HG03066 (cell line): ENCODE data around the gene ATP6V0A1.
"Not testable (repeated sequence)": the region's sequence is repeated elsewhere in the genome, so short reads cannot be mapped to it uniquely, and the experiment has no call there.

Source experiments
- ATAC-seq: cut with Tn5 transposase; IDR thresholded peaks from one replicate; pipeline ENCODE4 v1.9.1; 2021; ENCODE audit warnings: low read depth; ENCODE audit not compliant: unreplicated experiment

ATP6V0A1 gene

GRCh38 chr17:42431758-42432161 lies 26.9 kb upstream of the ATP6V0A1 start:
- ATAC-seq: no peak

DNA sequence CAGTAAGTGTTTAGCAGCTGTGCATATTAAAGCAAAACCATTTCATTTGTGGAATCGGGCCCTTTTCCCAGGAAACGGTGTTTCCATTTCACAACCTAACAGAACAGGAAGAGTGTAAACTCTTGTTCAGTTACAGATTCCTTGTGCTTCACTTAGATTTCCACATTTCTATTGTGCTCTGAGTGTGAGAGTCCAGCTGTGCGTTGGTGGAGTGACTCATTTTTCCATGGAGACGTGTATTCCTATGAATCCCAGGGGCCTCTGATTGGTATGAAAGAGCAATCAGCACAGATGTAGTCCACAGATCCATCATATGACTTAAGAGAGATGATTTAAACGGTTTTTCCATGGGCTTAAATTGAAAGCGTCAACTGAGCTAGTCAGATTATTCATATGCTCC lies 22.3 kb upstream of the ATP6V0A1 start:
- no peak for ATAC-seq

DNA sequence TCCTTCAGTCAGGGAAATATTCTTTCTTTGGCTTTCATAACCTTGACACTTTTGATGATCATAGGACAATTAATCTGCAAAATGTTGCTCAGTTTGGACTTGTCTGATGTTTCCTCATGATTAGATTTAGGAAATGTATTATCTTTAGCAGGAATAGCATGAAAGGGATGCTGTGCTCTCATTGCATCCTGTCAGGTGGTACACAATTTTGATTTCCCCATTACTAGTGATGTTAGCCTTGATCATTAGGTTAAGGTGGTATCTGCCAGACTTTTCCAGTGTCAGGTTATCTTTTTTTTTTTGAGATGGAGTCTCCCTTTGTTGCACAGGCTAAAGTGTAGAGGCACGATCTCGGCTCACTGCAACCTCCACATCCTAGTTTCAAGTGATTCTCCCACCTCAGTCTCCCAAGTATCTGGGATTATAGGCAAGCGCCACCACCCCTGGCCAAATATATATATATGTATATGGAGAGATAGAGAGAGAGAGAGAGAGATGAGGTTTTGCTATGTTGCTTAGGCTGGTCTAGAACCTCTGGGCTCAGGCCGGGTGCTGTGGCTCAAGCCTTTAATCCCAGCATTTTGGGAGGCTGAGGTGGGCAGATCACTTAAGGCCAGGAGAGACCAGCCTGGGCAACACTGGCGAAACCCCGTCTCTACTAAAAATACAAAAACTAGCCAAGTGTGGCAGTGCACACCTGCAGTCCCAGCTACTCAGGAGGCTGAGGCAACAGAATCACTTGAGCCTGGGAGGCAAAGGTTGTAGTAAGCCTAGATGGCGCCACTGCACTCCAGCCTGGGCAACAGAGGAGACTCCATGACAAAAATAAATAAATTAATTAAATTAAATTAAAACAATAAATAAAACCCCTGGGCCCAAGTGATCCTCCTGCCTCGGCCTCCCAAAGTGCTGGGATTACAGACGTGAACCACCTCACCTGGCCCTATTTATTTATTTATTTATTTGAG lies 19.8 kb upstream of the ATP6V0A1 start:
- ATAC-seq: no peak

GRCh38 chr17:42441371-42442195 lies 17.1 kb upstream of the ATP6V0A1 start:
- ATAC-seq: no peak

GRCh38 chr17:42442196-42442565 lies 16.5 kb upstream of the ATP6V0A1 start:
- ATAC-seq: no peak

DNA sequence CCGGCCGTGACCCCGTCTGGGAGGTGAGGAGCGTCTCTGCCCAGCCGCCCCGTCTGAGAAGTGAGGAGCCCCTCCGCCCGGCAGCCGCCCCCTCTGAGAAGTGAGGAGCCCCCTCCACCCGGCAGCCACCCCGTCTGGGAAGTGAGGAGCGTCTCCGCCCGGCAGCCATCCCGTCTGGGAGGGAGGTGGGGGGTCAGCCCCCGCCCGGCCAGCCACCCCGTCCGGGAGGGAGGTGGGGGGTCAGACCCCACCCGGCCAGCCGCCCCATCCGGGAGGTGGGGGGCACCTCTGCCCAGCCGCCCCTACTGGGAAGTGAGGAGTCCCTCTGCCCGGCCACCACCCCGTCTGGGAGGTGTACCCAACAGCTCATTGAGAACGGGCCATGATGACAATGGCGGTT lies 9.5 kb upstream of the ATP6V0A1 start:
- ATAC-seq: not testable (repeated sequence)

DNA sequence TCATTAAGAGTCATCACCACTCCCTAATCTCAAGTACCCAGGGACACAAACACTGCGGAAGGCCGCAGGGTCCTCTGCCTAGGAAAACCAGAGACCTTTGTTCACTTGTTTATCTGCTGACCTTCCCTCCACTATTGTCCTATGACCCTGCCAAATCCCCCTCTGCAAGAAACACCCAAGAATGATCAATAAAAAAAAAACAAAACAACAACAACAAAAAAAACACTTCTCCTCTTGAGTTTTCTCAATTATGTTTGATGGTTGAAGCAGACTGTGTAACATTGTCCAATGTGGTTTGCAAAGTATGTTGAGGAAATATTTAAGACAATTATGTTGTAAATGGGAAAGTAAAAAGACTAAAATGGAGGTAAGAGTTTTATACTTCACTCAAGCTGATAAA lies 8.8 kb upstream of the ATP6V0A1 start:
- ATAC-seq: not testable (repeated sequence)

DNA sequence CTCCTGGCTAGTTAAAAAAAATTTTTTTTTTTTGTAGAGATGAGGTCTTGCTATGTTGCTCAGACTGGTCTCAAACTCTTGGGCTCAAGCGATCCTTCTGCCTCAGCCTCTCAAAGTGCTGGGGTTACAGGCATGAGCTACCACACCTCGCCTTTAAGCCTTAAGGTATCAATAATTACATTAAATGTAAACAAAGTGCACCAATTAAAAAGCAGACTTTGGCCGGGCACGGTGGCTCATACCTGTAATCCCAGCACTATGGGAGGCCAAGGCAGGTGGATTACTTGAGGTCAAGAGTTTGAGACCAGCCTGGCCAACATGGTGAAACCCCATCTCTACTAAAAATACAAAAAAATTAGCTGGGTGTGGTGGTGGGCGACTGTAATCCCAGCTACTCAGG lies 7.4 kb upstream of the ATP6V0A1 start:
- ATAC-seq: not testable (repeated sequence)

- ATAC-seq: no peak
Measured at GRCh38 chr17:42453439-42453838, 5.2 kb upstream of the ATP6V0A1 start.

GRCh38 chr17:42454987-42455386 lies 3.7 kb upstream of the ATP6V0A1 start:
- ATAC-seq: not testable (repeated sequence)

DNA sequence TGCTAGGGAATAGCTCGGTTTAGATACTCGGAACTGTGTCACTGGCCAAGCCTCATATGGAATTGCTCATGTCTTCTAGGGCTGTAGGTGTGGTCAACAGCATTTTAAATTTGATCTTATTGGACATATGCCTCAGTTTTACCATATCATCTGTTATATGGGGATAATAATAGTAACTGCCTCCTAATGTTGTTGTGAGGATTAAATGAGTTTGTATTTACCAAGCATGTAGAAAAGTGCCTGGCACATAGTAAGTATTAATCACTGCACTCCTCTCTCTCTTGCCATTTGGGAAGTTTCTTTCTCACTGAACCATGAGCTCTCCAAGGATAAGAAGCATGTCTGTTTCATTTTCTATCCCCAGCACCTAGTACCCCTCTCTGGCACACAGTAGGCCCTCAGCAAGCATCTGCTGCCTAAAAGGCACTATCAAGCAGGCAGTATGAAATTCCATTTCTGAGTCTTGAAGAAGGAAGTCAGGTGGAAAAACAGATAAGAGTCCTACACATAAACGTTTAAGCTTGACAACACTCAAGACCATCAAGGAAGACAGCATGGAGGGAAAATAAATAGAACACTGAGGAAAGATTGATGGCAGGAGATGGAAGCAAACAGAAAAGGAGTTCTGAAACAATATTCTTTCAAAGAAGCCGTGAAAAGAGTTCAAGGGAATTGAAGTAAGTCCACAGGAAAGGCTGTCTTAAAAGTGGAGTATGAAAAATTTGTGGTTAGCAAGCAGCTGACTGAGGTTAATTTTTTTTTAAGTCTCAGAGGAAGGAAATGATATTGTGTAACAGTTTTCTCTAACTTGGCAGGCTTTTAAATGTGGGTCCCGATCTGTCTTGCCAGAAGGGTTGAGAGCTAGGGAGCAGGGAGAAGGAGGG lies 2.2 kb upstream of the ATP6V0A1 start:
- ATAC-seq: no peak

DNA sequence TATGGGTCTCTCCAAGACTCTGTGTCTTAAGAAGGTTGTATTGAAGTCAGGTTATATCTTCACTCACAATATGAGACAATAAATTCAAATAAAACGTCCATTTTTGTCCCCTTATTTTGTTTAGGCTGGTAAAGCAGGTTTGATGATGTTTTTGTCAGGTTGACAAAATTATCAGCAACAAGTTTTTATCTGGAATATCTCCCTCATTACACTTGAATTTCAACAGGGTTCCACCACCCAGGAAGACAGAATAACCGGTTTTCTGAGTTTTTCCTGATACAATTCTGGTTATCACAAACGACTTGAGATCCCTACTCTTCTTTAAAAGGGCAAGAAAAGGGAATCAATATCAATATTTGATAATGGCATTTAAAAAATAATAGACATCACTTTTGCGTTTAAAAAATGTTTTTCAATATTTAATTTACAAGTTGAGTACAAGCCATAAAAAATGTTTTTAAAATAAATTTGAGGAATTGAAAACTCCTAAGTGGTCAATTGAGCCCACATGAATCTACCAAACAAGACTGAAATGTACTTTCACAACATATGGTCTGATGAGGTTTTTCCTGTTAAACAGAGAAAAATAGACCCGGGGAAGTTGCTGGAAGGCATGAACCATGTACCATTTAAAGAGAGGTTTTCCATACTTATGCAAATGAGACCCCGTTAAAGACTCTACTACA lies 1.4 kb upstream of the ATP6V0A1 start:
- ATAC-seq: no peak

DNA sequence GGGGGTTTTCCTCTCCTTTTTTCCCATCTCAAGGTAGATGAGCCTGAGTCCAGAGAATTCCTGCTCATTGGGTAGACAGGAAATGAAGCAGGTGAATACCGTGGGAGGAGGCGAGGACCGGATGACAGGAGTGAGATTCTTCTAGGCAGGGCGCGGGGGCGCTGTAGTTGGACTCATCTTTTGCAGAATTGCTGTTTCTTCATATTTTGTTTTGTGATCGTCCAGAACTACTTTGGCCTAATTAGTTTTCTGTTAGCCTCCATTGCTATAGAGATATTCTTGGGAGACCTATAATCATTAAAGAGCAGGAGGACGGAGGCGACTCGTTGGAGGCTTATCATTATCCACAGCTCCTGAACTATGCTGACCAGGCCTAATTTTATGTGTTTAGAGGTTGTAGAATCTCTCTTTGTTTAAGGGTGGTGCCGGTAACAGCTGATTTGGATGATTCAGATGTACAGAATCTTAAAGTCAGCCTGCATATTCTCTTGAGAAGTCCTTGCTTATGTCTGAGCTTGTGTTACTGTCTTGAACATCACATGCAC lies 650 bp downstream of the ATP6V0A1 start:
- no peak for ATAC-seq

DNA sequence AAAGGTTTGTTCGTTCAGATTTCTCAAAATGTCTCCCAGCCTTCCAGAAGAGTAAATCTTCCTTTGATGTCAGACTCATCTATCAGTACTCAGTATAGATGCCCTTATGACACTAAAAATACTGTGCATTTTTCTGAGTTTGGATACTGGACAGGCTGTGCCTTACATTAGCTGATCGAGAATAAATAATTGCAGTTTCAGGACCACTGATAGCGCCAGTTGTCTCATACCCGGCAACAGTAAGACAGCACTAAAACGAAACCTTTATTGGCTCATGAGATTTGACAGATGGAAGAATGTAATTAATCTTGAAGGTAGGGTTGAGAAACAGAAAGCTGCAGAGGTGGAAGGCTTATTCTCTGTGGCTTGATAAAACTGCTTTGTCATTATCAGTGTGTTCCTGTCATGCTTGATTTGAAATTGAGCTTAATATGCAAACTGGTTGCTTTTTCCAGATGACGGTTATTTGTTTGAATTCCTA lies 1.2 kb downstream of the ATP6V0A1 start:
- ATAC-seq: no peak

DNA sequence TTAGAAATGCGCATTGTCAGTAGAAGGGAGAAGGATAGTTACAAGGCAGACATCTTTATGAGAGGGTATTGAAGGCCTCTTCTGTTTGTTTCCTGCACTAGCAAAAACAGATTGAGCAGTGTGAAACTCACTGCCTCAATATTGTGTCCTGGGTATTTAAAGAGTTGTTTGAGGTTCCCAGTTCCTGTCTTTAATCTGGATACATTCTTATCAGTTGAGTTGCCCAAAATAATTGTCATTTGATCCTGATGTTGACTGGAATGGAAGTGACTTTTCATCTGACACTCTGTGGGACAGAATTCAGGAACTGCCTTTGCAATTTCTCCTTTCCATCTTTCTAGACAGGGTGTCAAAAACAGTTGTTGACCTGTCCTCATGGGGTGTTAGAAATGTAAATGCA lies 1.7 kb downstream of the ATP6V0A1 start:
- ATAC-seq: no peak

DNA sequence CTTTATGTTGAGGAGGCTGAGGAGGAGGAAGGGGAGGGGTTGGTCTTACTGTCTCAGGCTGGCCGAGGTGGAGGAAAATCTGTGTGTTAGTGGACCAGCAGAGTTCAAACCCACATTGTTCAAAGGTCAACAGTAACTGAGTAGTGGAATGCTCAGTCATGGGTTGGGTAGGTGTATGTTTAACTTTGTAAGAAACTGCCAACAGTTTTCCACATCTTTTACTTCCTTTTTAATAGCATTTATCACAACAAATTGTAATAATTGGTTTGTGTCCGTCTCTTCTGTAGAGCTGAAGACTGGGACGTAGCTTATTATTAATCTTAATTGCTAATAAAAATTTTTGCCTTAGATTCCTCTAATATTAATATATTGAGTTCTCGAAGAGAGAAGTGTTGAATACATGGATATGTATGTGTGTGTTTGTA lies 5.3 kb downstream of the ATP6V0A1 start:
- ATAC-seq: no peak

GRCh38 chr17:42467889-42468288 lies 9.2 kb downstream of the ATP6V0A1 start:
- no peak for ATAC-seq

DNA sequence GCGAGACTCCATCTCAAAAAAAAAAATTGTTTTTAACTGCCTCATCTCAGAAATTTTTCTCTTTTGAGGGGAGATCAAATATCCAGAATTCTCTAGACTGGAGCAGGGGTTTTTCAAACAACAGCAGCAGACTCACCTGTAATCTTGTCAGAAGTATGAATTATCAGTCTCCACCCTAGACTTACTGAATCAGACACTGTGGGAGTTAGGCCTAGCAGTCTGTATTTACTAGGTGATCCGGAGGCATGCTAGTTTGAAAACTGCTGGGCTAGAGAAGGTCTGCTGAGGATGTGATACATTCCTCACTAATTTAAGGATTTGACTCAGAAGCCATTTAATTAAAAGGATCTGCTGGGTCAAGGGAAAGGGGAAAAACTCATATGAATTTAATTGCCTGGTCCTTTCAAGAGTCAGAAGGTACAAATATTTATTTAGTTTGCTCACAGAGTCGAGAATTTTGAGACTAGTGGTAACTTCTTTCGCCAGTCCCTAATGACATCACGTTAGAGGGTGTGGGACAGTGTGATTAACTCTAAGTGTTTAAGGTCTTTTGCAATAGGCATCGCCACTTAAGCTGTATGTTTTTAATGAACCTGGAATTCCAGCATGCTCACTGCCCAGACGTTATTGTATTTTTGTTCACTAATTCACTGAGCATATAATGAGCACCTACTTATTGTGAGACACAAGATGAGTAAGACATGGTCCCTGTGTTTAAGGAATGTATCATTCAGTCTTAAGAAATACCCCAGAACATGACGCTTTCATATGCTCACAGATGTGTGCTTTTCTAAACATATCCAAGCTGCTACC lies 14.2 kb downstream of the ATP6V0A1 start:
- ATAC-seq: no peak

- ATAC-seq: no peak
Measured at GRCh38 chr17:42474276-42474675, 15.6 kb downstream of the ATP6V0A1 start.
